ENCODE data around the gene PRKG1.

Gene PRKG1

GRCh38 chr10:51488766-51489408 lies 414.6 kb downstream of the PRKG1 start:
- Histone ChIP-seq H3K4me3 (ENCODE audit: low read length) (no peak overlapping the region), H3K27ac (ENCODE audit: low read length) (no peak overlapping the region), H3K36me3 (ENCODE audit: control insufficient read depth, insufficient read depth, low read length) (no peaks in the 10 kb centered on the region), H3K27me3 (ENCODE audit: control insufficient read depth, insufficient read depth, low read length) (no peaks in the 10 kb centered on the region), H3K9me3 (ENCODE audit: control insufficient read depth, insufficient read depth, low read length) (no peaks in the 10 kb centered on the region), H3K4me1 (ENCODE audit: control insufficient read depth, insufficient read depth, low read length) (no peaks in the 10 kb centered on the region)
- WGBS (ENCODE audit: insufficient coverage, insufficient read length), result no CpG with 5 or more reads among the region's 5 CpGs
- no peak for DNase-seq (ENCODE audit: low read depth, low spot score)

GRCh38 chr10:51498424-51498823 lies 424.1 kb downstream of the PRKG1 start:
- Histone ChIP-seq H3K4me1 (ENCODE audit: control insufficient read depth, insufficient read depth, low read length) (no peaks in the 10 kb centered on the region), H3K4me3 (ENCODE audit: low read length) (no peak overlapping the region), H3K27ac (ENCODE audit: low read length) (no peak overlapping the region), H3K27me3 (ENCODE audit: control insufficient read depth, insufficient read depth, low read length) (no peaks in the 10 kb centered on the region), H3K9me3 (ENCODE audit: control insufficient read depth, insufficient read depth, low read length) (no peaks in the 10 kb centered on the region), H3K36me3 (ENCODE audit: control insufficient read depth, insufficient read depth, low read length) (no peaks in the 10 kb centered on the region)
- no peak for DNase-seq (ENCODE audit: low read depth, low spot score)
- WGBS (ENCODE audit: insufficient coverage, insufficient read length), result no CpG with 5 or more reads among the region's 2 CpGs

- Histone ChIP-seq H3K4me3 (ENCODE audit: low read length) (no peak overlapping the region), H3K27ac (ENCODE audit: low read length) (no peak overlapping the region), H3K36me3 (ENCODE audit: control insufficient read depth, insufficient read depth, low read length) (no peaks in the 10 kb centered on the region), H3K9me3 (ENCODE audit: control insufficient read depth, insufficient read depth, low read length) (no peaks in the 10 kb centered on the region), H3K4me1 (ENCODE audit: control insufficient read depth, insufficient read depth, low read length) (no peaks in the 10 kb centered on the region), H3K27me3 (ENCODE audit: control insufficient read depth, insufficient read depth, low read length) (no peaks in the 10 kb centered on the region)
- DNase-seq (ENCODE audit: low read depth, low spot score), result no peak
- WGBS (ENCODE audit: insufficient coverage, insufficient read length), result no CpG with 5 or more reads among the region's 1 CpG
Observed at GRCh38 chr10:51501396-51501795, 427.1 kb downstream of the PRKG1 start.

GRCh38 chr10:51502124-51502523 lies 427.8 kb downstream of the PRKG1 start:
- WGBS (ENCODE audit: insufficient coverage, insufficient read length), result no CpG with 5 or more reads among the region's 1 CpG
- Histone ChIP-seq H3K4me1 (ENCODE audit: control insufficient read depth, insufficient read depth, low read length) (no peaks in the 10 kb centered on the region), H3K36me3 (ENCODE audit: control insufficient read depth, insufficient read depth, low read length) (no peaks in the 10 kb centered on the region), H3K27me3 (ENCODE audit: control insufficient read depth, insufficient read depth, low read length) (no peaks in the 10 kb centered on the region), H3K9me3 (ENCODE audit: control insufficient read depth, insufficient read depth, low read length) (no peaks in the 10 kb centered on the region), H3K27ac (ENCODE audit: low read length) (no peak overlapping the region), H3K4me3 (ENCODE audit: low read length) (no peak overlapping the region)
- DNase-seq (ENCODE audit: low read depth, low spot score), result no peak

- WGBS (ENCODE audit: insufficient coverage, insufficient read length), result no CpG with 5 or more reads among the region's 1 CpG
- H3K4me3 ChIP-seq (ENCODE audit: low read length), result no peak overlapping the region
- no peaks in the 10 kb centered on the region for H3K27me3 ChIP-seq (ENCODE audit: control insufficient read depth, insufficient read depth, low read length)
- no peaks in the 10 kb centered on the region for H3K36me3 ChIP-seq (ENCODE audit: control insufficient read depth, insufficient read depth, low read length)
- DNase-seq (ENCODE audit: low read depth, low spot score), result no peak
- H3K4me1 ChIP-seq (ENCODE audit: control insufficient read depth, insufficient read depth, low read length), result no peaks in the 10 kb centered on the region
- H3K27ac ChIP-seq (ENCODE audit: low read length), result no peak overlapping the region
- H3K9me3 ChIP-seq (ENCODE audit: control insufficient read depth, insufficient read depth, low read length), result no peaks in the 10 kb centered on the region
Observed at GRCh38 chr10:51503378-51503777, 429.1 kb downstream of the PRKG1 start.

- no peaks in the 10 kb centered on the region for H3K9me3 ChIP-seq (ENCODE audit: control insufficient read depth, insufficient read depth, low read length)
- DNase-seq (ENCODE audit: low read depth, low spot score), result no peak
- WGBS (ENCODE audit: insufficient coverage, insufficient read length), result no CpG with 5 or more reads among the region's 3 CpGs
Observed at GRCh38 chr10:51507476-51507875, 433.2 kb downstream of the PRKG1 start.

GRCh38 chr10:51508156-51508555 lies 433.9 kb downstream of the PRKG1 start:
- Histone ChIP-seq H3K27me3 (ENCODE audit: control insufficient read depth, insufficient read depth, low read length) (no peaks in the 10 kb centered on the region), H3K36me3 (ENCODE audit: control insufficient read depth, insufficient read depth, low read length) (no peaks in the 10 kb centered on the region), H3K4me1 (ENCODE audit: control insufficient read depth, insufficient read depth, low read length) (no peaks in the 10 kb centered on the region), H3K9me3 (ENCODE audit: control insufficient read depth, insufficient read depth, low read length) (no peaks in the 10 kb centered on the region), H3K4me3 (ENCODE audit: low read length) (no peak overlapping the region), H3K27ac (ENCODE audit: low read length) (no peak overlapping the region)
- WGBS (ENCODE audit: insufficient coverage, insufficient read length), result no CpG with 5 or more reads among the region's 2 CpGs
- no peak for DNase-seq (ENCODE audit: low read depth, low spot score)

More at GRCh38 chr10:51507476-51507875, 433.2 kb downstream of the PRKG1 start:
- no peaks in the 10 kb centered on the region for H3K36me3 ChIP-seq (ENCODE audit: control insufficient read depth, insufficient read depth, low read length)
- no peaks in the 10 kb centered on the region for H3K4me1 ChIP-seq (ENCODE audit: control insufficient read depth, insufficient read depth, low read length)
- H3K4me3 ChIP-seq (ENCODE audit: low read length), result no peak overlapping the region
- H3K27ac ChIP-seq (ENCODE audit: low read length), result no peak overlapping the region
- H3K27me3 ChIP-seq (ENCODE audit: control insufficient read depth, insufficient read depth, low read length), result no peaks in the 10 kb centered on the region

GRCh38 chr10:51510231-51510630 lies 435.9 kb downstream of the PRKG1 start:
- H3K27ac ChIP-seq (ENCODE audit: low read length), result no peak overlapping the region
- WGBS (ENCODE audit: insufficient coverage, insufficient read length), result no CpG with 5 or more reads among the region's 2 CpGs
- H3K9me3 ChIP-seq (ENCODE audit: control insufficient read depth, insufficient read depth, low read length), result no peaks in the 10 kb centered on the region
- H3K36me3 ChIP-seq (ENCODE audit: control insufficient read depth, insufficient read depth, low read length), result no peaks in the 10 kb centered on the region
- no peak overlapping the region for H3K4me3 ChIP-seq (ENCODE audit: low read length)
- H3K4me1 ChIP-seq (ENCODE audit: control insufficient read depth, insufficient read depth, low read length), result no peaks in the 10 kb centered on the region
- no peak for DNase-seq (ENCODE audit: low read depth, low spot score)
- H3K27me3 ChIP-seq (ENCODE audit: control insufficient read depth, insufficient read depth, low read length), result no peaks in the 10 kb centered on the region

- Histone ChIP-seq H3K4me1 (ENCODE audit: control insufficient read depth, insufficient read depth, low read length) (no peaks in the 10 kb centered on the region), H3K27ac (ENCODE audit: low read length) (no peak overlapping the region), H3K4me3 (ENCODE audit: low read length) (no peak overlapping the region), H3K9me3 (ENCODE audit: control insufficient read depth, insufficient read depth, low read length) (no peaks in the 10 kb centered on the region), H3K27me3 (ENCODE audit: control insufficient read depth, insufficient read depth, low read length) (no peaks in the 10 kb centered on the region; the same call in 1 of the 2 replicates), H3K36me3 (ENCODE audit: control insufficient read depth, insufficient read depth, low read length) (no peaks in the 10 kb centered on the region)
- WGBS (ENCODE audit: insufficient coverage, insufficient read length), result no CpG with 5 or more reads among the region's 2 CpGs
- no peak for DNase-seq (ENCODE audit: low read depth, low spot score)
Observed at GRCh38 chr10:51521605-51522004, 447.3 kb downstream of the PRKG1 start.

GRCh38 chr10:51522858-51523257 lies 448.6 kb downstream of the PRKG1 start:
- Histone ChIP-seq H3K9me3 (ENCODE audit: control insufficient read depth, insufficient read depth, low read length) (no peaks in the 10 kb centered on the region), H3K4me1 (ENCODE audit: control insufficient read depth, insufficient read depth, low read length) (no peaks in the 10 kb centered on the region), H3K36me3 (ENCODE audit: control insufficient read depth, insufficient read depth, low read length) (no peaks in the 10 kb centered on the region), H3K27ac (ENCODE audit: low read length) (no peak overlapping the region), H3K27me3 (ENCODE audit: control insufficient read depth, insufficient read depth, low read length) (no peaks in the 10 kb centered on the region; the same call in 1 of the 2 replicates), H3K4me3 (ENCODE audit: low read length) (no peak overlapping the region)
- WGBS (ENCODE audit: insufficient coverage, insufficient read length), result no CpG with 5 or more reads among the region's 3 CpGs
- no peak for DNase-seq (ENCODE audit: low read depth, low spot score)

- H3K4me1 ChIP-seq (ENCODE audit: control insufficient read depth, insufficient read depth, low read length), result no peaks in the 10 kb centered on the region
- H3K27me3 ChIP-seq (ENCODE audit: control insufficient read depth, insufficient read depth, low read length), result no peaks in the 10 kb centered on the region; the same call in 1 of the 2 replicates
- H3K9me3 ChIP-seq (ENCODE audit: control insufficient read depth, insufficient read depth, low read length), result no peaks in the 10 kb centered on the region
- DNase-seq (ENCODE audit: low read depth, low spot score), result no peak
- no peaks in the 10 kb centered on the region for H3K36me3 ChIP-seq (ENCODE audit: control insufficient read depth, insufficient read depth, low read length)
- H3K27ac ChIP-seq (ENCODE audit: low read length), result no peak overlapping the region
- H3K4me3 ChIP-seq (ENCODE audit: low read length), result no peak overlapping the region
Observed at GRCh38 chr10:51523440-51523839, 449.2 kb downstream of the PRKG1 start.
